WTC11 (cell line): Measurements from ENCODE around the gene DOK3. TPM values are rescaled to one million over a fixed set of nuclear protein-coding genes. Genes with fewer than 3 reads are reported as not detected.
A peak's percentile ranks its signal among the peaks of the same experiment; 100 is the strongest.

ENCODE experiments used
- ATAC-seq: fragments of 200-7000 bp; cut with Tn5 transposase; 2 replicates; pipeline ENCODE4 v1.10.0; 2021; ENCODE audit warnings: mild to moderate bottlenecking, moderate library complexity
- CTCF ChIA-PET: fragments of 300-600 bp; sonication (Branson Sonifier 250); formaldehyde crosslinking; loops from one replicate; lab custom pipeline; 2021; ENCODE audit warnings: antibody characterized with exemption; lab: Charles Lee
- POLR2A ChIA-PET: fragments of 350-600 bp; sonication (Branson Sonifier 250); formaldehyde crosslinking; loops from one replicate; lab custom pipeline; 2021; ENCODE audit warnings: antibody characterized with exemption; lab: Charles Lee
- DNase-seq: peaks from one replicate; pipeline ENCODE4 v3.0.0; 2021; ENCODE audit warnings: low spot score
- H3K27ac Mint-ChIP-seq: 2 replicates; pipeline ENCODE4 v1.8.0; 2021; ENCODE audit warnings: mixed read lengths
- H3K27me3 Mint-ChIP-seq: 2 replicates; pipeline ENCODE4 v1.8.0; 2021; ENCODE audit warnings: low read depth, mild to moderate bottlenecking, moderate library complexity, mixed read lengths
- H3K36me3 Mint-ChIP-seq: 2 replicates; pipeline ENCODE4 v1.8.0; 2021; ENCODE audit warnings: mixed read lengths
- H3K4me1 Mint-ChIP-seq: 2 replicates; pipeline ENCODE4 v1.8.0; 2022; ENCODE audit warnings: mixed read lengths
- H3K4me3 Mint-ChIP-seq: 2 replicates; pipeline ENCODE4 v1.8.0; 2021; ENCODE audit warnings: mild to moderate bottlenecking, moderate library complexity, mixed read lengths
- H3K9me3 Mint-ChIP-seq: 2 replicates; pipeline ENCODE4 v1.8.0; 2021; ENCODE audit warnings: mixed read lengths
- AR ChIP-seq: fragments of 250-450 bp; sonication (Bioruptor Pico); IDR thresholded peaks from 2 replicates; pipeline ENCODE4 v1.9.0; 2021; ENCODE audit warnings: mild to moderate bottlenecking
- ATF3 ChIP-seq: sonication (generic); formaldehyde crosslinking; conservative IDR thresholded peaks from 2 replicates; pipeline ENCODE4 v1.8.1; 2022; ENCODE audit warnings: mild to moderate bottlenecking, missing genetic modification reagents
- CBFB ChIP-seq: sonication (generic); formaldehyde crosslinking; IDR thresholded peaks from 2 replicates; pipeline ENCODE4 v1.8.1; 2022; ENCODE audit warnings: mild to moderate bottlenecking, low read depth, missing genetic modification reagents
- CREB1 ChIP-seq: sonication (generic); formaldehyde crosslinking; IDR thresholded peaks from 2 replicates; pipeline ENCODE4 v1.8.0; 2023; ENCODE audit warnings: mild to moderate bottlenecking, missing genetic modification reagents
- CTCF ChIP-seq: fragments of 200-600 bp; IDR thresholded peaks from 2 replicates; pipeline ENCODE4 v1.8.0; 2022; ENCODE audit warnings: antibody characterized with exemption
- NFYB ChIP-seq: sonication (generic); formaldehyde crosslinking; conservative IDR thresholded peaks from 2 replicates; pipeline ENCODE4 v1.8.0; 2022; ENCODE audit warnings: low read depth, missing genetic modification reagents
- NR2C2 ChIP-seq: sonication (generic); formaldehyde crosslinking; IDR thresholded peaks from 2 replicates; pipeline ENCODE4 v1.8.0; 2022; ENCODE audit warnings: mild to moderate bottlenecking, missing genetic modification reagents
- PRRX2 ChIP-seq: fragments of 250-450 bp; sonication (Bioruptor Pico); IDR thresholded peaks from 2 replicates; pipeline ENCODE4 v1.8.0; 2021; ENCODE audit warnings: mild to moderate bottlenecking
- RELA ChIP-seq: sonication (generic); formaldehyde crosslinking; IDR thresholded peaks from 2 replicates; pipeline ENCODE4 v1.8.1; 2022; ENCODE audit warnings: missing genetic modification reagents, mild to moderate bottlenecking, borderline replicate concordance
- RORB ChIP-seq: fragments of 250-450 bp; sonication (Bioruptor Pico); IDR thresholded peaks from 2 replicates; pipeline ENCODE4 v1.9.0; 2021; ENCODE audit warnings: mild to moderate bottlenecking
- SMAD3 ChIP-seq: sonication (generic); formaldehyde crosslinking; IDR thresholded peaks from 2 replicates; pipeline ENCODE4 v1.8.0; 2022; ENCODE audit warnings: missing genetic modification reagents, mild to moderate bottlenecking, borderline replicate concordance
- SOX15 ChIP-seq: fragments of 250-450 bp; sonication (Bioruptor Pico); IDR thresholded peaks from 2 replicates; pipeline ENCODE4 v1.9.0; 2021; ENCODE audit warnings: mild to moderate bottlenecking
- SP1 ChIP-seq: sonication (generic); formaldehyde crosslinking; conservative IDR thresholded peaks from 2 replicates; pipeline ENCODE4 v1.8.1; 2022; ENCODE audit warnings: missing genetic modification reagents
- ZNF416 ChIP-seq: fragments of 250-450 bp; sonication (Bioruptor Pico); IDR thresholded peaks from 2 replicates; pipeline ENCODE4 v1.9.0; 2021; ENCODE audit warnings: mild to moderate bottlenecking, inconsistent platforms
- total RNA-seq: library from RNA; stranded (reverse); gene quantifications from 3 replicates; pipeline ENCODE4 v1.2.3, GENCODE V29; 2021

The DOK3 gene
- total RNA-seq, 1 experiment from 2014 or later: 9.9 TPM

- TF ChIP-seq CBFB: no peak
- TF ChIP-seq, all 79 proteins: peak for 0
Measured at GRCh38 chr5:177458912-177459350, 50.7 kb downstream of the DOK3 start (continued).

- peaks cover 3% of the 10 kb centered on the region for H3K27me3 Mint-ChIP-seq
- no peak for ATAC-seq
- ChIA-PET CTCF (interaction anchor here (0.6 to 7.2 kb wide), 40 partner anchors 8 to 920 kb away, joined by 3 to 175 read pairs (median 5); partner anchors contain the start of genes DBN1, DDX41, F12 and GRK6), POLR2A (interaction anchor here (1.0 to 2.1 kb wide), 8 partner anchors 10 to 87 kb away, joined by 3 to 12 read pairs (median 4); partner anchors contain the start of gene PDLIM7)
- H3K4me3 Mint-ChIP-seq: no peak overlapping the region
- peaks cover 19% of the 10 kb centered on the region for H3K4me1 Mint-ChIP-seq
- no peak overlapping the region for H3K27ac Mint-ChIP-seq
- no peak for DNase-seq
- H3K36me3 Mint-ChIP-seq: peaks cover 32% of the 10 kb centered on the region
- H3K9me3 Mint-ChIP-seq: no peaks in the 10 kb centered on the region
- no peak for TF ChIP-seq AR (CRISPR knock-in tag)
- TF ChIP-seq RELA (CRISPR knock-in tag): peak; percentile 48; the same call in 1 of the 2 replicates
Measured at GRCh38 chr5:177457852-177458681, 51.6 kb downstream of the DOK3 start.

- peaks cover 24% of the 10 kb centered on the region for H3K36me3 Mint-ChIP-seq
- peak overlapping the region; percentile 50 for H3K4me3 Mint-ChIP-seq
- no peaks in the 10 kb centered on the region for H3K9me3 Mint-ChIP-seq
- H3K4me1 Mint-ChIP-seq: peaks cover 26% of the 10 kb centered on the region
- peak overlapping the region; percentile 99 for H3K27ac Mint-ChIP-seq
- ChIA-PET POLR2A (interaction anchor here (1.0 to 2.1 kb wide), 8 partner anchors 9 to 86 kb away, joined by 3 to 12 read pairs (median 4); partner anchors contain the start of gene PDLIM7), CTCF (interaction anchor here (0.6 to 7.2 kb wide), 44 partner anchors 8 to 919 kb away, joined by 3 to 175 read pairs (median 5); partner anchors contain the start of genes DBN1, DDX41, F12 and GRK6)
- H3K27me3 Mint-ChIP-seq: peaks cover 6% of the 10 kb centered on the region
- DNase-seq: peak; percentile 93
- peak; percentile 70 for ATAC-seq
- TF ChIP-seq RORB (no peak), ATF3 (CRISPR knock-in tag) (no peak), SMAD3 (no peak), NFYB (CRISPR knock-in tag) (peak; percentile 69), SP1 (peak; percentile 29; the same call in 1 of the 2 replicates), CREB1 (no peak), SOX15 (CRISPR knock-in tag) (no peak), ZNF416 (CRISPR knock-in tag) (no peak), NR2C2 (CRISPR knock-in tag) (0 out of 2 replicates have a peak, but pooled peaks have one; percentile 18), CTCF (peak; percentile 55), PRRX2 (no peak)
Measured at GRCh38 chr5:177456976-177457851, 52.4 kb downstream of the DOK3 start.
